Caco-2 (cell line): ENCODE data around the gene BLVRA. TPM values are rescaled to one million over a fixed set of nuclear protein-coding genes. Genes with fewer than 3 reads are reported as not detected.

ENCODE experiments used
- BruUV-seq: library from RNA; stranded (reverse); fragments of 400-500 nt; replicated peaks from 2 replicates; lab custom pipeline; 2021; lab: Mats Ljungman, UMichigan
- CTCF ChIA-PET: fragments of 300-600 bp; sonication (Branson Sonifier 250); formaldehyde crosslinking; loops from one replicate; lab custom pipeline; 2022; ENCODE audit warnings: antibody characterized with exemption; lab: Charles Lee
- POLR2A ChIA-PET: fragments of 300-600 bp; sonication (Branson Sonifier 250); formaldehyde crosslinking; loops from one replicate; lab custom pipeline; 2022; ENCODE audit warnings: antibody characterized with exemption; lab: Charles Lee
- DNase-seq, 2 experiments: peaks; one replicate each; pipeline versions ENCODE4 v3.0.0 to v3.0.0-alpha.2; 2020 to 2022
- H3K27me3 ChIP-seq: replicated peaks from 2 replicates; pipeline ENCODE4 v1.6.0; 2011; ENCODE audit warnings: low read length; ENCODE audit not compliant: control insufficient read depth, insufficient read depth
- H3K36me3 ChIP-seq: 2 replicates; pipeline ENCODE4 v1.5.1; 2011; ENCODE audit warnings: low read length; ENCODE audit not compliant: control insufficient read depth, insufficient read depth
- H3K4me1 ChIP-seq: fragments of 250-450 bp; sonication (Bioruptor Pico); 2 replicates; pipeline ENCODE4 v1.5.1; 2020; ENCODE audit warnings: mild to moderate bottlenecking
- H3K4me3 ChIP-seq: 2 replicates; pipeline ENCODE4 v1.5.1; 2011; ENCODE audit warnings: low read depth, mild to moderate bottlenecking, control low read depth, low read length
- H3K9me3 ChIP-seq: fragments of 250-450 bp; sonication (Bioruptor Pico); 2 replicates; pipeline ENCODE4 v1.5.1; 2020; ENCODE audit warnings: mild to moderate bottlenecking, moderate library complexity
- H3K27ac Mint-ChIP-seq: one replicate; pipeline ENCODE4 v1.8.0; 2022; ENCODE audit warnings: mixed read lengths; ENCODE audit not compliant: unreplicated experiment
- H3K27me3 Mint-ChIP-seq: one replicate; pipeline ENCODE4 v1.8.0; 2022; ENCODE audit warnings: mixed read lengths; ENCODE audit not compliant: insufficient read depth, unreplicated experiment
- H3K36me3 Mint-ChIP-seq: one replicate; pipeline ENCODE4 v1.8.0; 2022; ENCODE audit warnings: mild to moderate bottlenecking, mixed read lengths; ENCODE audit not compliant: insufficient read depth, unreplicated experiment
- H3K4me1 Mint-ChIP-seq: one replicate; pipeline ENCODE4 v1.8.0; 2022; ENCODE audit warnings: low read depth, mixed read lengths; ENCODE audit not compliant: unreplicated experiment
- H3K4me3 Mint-ChIP-seq: one replicate; pipeline ENCODE4 v1.8.0; 2022; ENCODE audit warnings: mild to moderate bottlenecking, moderate library complexity, mixed read lengths; ENCODE audit not compliant: unreplicated experiment
- H3K9me3 Mint-ChIP-seq: one replicate; pipeline ENCODE4 v1.8.0; 2022; ENCODE audit warnings: mixed read lengths; ENCODE audit not compliant: unreplicated experiment
- CTCF ChIP-seq, 2 experiments: fragments of 200-600 bp in 1 of 2; IDR thresholded peaks; 1 replicate in 1 of 2; 2 replicates in 1 of 2; pipeline versions ENCODE4 v1.5.1 to v1.8.0; 2011 to 2022; ENCODE audit warnings: antibody characterized with exemption in 1 of 2, control low read depth in 1 of 2, inconsistent platforms in 1 of 2, low read depth in 1 of 2, low read length in 1 of 2, mild to moderate bottlenecking in 1 of 2, moderate library complexity in 1 of 2; ENCODE audit not compliant: insufficient read depth in 1 of 2, severe bottlenecking in 1 of 2, unreplicated experiment in 1 of 2
- intact Hi-C: fragments of 100-400 bp; cut with micrococcal nuclease; formaldehyde crosslinking; loops from one replicate; pipeline ENCODE4 v1.10.0; 2022; ENCODE audit not compliant: unreplicated experiment
- total RNA-seq: library from RNA; stranded (reverse); gene quantifications from 2 replicates; pipeline ENCODE4 v1.2.3, GENCODE V29; 2022

The BLVRA gene
- total RNA-seq, 1 experiment from 2014 or later = 27.9 TPM

- Histone ChIP-seq H3K9me3 (no peaks in the 10 kb centered on the region), H3K36me3 (no peaks in the 10 kb centered on the region), H3K4me1 (peaks cover 25% of the 10 kb centered on the region), H3K4me3 (no peak overlapping the region), H3K27me3 (no peaks in the 10 kb centered on the region)
- intact Hi-C loops = no loop called here
- POLR2A ChIA-PET = no interaction called here
- DNase-seq = no peak
- H3K27me3 Mint-ChIP-seq = no peaks in the 10 kb centered on the region
- CTCF ChIA-PET = interaction anchor here (0.6 kb wide), 1 partner anchor 797 kb away, joined by 3 read pairs; no protein-coding TSS in a partner anchor
- no peaks in the 10 kb centered on the region for H3K36me3 Mint-ChIP-seq
- no peak for TF ChIP-seq CTCF (IDR thresholded peaks at IDR 0.05; ENCODE audit: insufficient read depth in 1 of 2, low read depth in 1 of 2, low read length in 1 of 2, severe bottlenecking in 1 of 2, unreplicated experiment in 1 of 2)
- no peak overlapping the region for H3K4me3 Mint-ChIP-seq
- peak overlapping the region; percentile 53 for H3K27ac Mint-ChIP-seq
- H3K9me3 Mint-ChIP-seq = no peaks in the 10 kb centered on the region
- H3K4me1 Mint-ChIP-seq = peaks cover 19% of the 10 kb centered on the region
- no TSS peak for BruUV-seq
Observed at GRCh38 chr7:43763183-43763582, 4.7 kb downstream of the BLVRA start.

- POLR2A ChIA-PET = no interaction called here
- peaks cover 25% of the 10 kb centered on the region for H3K4me1 ChIP-seq
- no peaks in the 10 kb centered on the region for H3K36me3 Mint-ChIP-seq
Observed at GRCh38 chr7:43764039-43764761, 5.7 kb downstream of the BLVRA start.

More at GRCh38 chr7:43764039-43764761, 5.7 kb downstream of the BLVRA start:
- Histone ChIP-seq H3K9me3 (no peaks in the 10 kb centered on the region), H3K36me3 (no peaks in the 10 kb centered on the region), H3K27me3 (no peaks in the 10 kb centered on the region), H3K4me3 (no peak overlapping the region)
- intact Hi-C loops = no loop called here
- H3K27me3 Mint-ChIP-seq = no peaks in the 10 kb centered on the region
- H3K27ac Mint-ChIP-seq = no peak overlapping the region
- no TSS peak for BruUV-seq
- DNase-seq = no peak
- H3K4me1 Mint-ChIP-seq = peaks cover 19% of the 10 kb centered on the region
- CTCF ChIA-PET = interaction anchor here (0.8 to 1.4 kb wide), 3 partner anchors 9 to 182 kb away, joined by 3 to 7 read pairs (median 4); partner anchors contain the start of gene STK17A
- no peaks in the 10 kb centered on the region for H3K9me3 Mint-ChIP-seq
- TF ChIP-seq CTCF (IDR thresholded peaks at IDR 0.05; ENCODE audit: insufficient read depth in 1 of 2, low read depth in 1 of 2, low read length in 1 of 2, severe bottlenecking in 1 of 2, unreplicated experiment in 1 of 2) = no peak
- H3K4me3 Mint-ChIP-seq = peak overlapping the region; percentile 42
